ENCODE results near the gene ZNF407.

- TF ChIP-seq, protein P1, sequence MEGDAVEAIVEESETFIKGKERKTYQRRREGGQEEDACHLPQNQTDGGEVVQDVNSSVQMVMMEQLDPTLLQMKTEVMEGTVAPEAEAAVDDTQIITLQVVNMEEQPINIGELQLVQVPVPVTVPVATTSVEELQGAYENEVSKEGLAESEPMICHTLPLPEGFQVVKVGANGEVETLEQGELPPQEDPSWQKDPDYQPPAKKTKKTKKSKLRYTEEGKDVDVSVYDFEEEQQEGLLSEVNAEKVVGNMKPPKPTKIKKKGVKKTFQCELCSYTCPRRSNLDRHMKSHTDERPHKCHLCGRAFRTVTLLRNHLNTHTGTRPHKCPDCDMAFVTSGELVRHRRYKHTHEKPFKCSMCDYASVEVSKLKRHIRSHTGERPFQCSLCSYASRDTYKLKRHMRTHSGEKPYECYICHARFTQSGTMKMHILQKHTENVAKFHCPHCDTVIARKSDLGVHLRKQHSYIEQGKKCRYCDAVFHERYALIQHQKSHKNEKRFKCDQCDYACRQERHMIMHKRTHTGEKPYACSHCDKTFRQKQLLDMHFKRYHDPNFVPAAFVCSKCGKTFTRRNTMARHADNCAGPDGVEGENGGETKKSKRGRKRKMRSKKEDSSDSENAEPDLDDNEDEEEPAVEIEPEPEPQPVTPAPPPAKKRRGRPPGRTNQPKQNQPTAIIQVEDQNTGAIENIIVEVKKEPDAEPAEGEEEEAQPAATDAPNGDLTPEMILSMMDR (IDR thresholded peaks at IDR 0.05; ENCODE audit: insufficient read depth, low read length, poor library complexity, severe bottlenecking): no peak
- TF ChIP-seq EZH2phosphoT487 (conservative IDR thresholded peaks at IDR 0.05; ENCODE audit: low read length): no peak
Measured at GRCh38 chr18:74788657-74789056, 191.0 kb downstream of the ZNF407 start.
